Ascending aorta (tissue), 2 donors: ENCODE data around the gene ATL3. TPM values are rescaled to one million over a fixed set of nuclear protein-coding genes. Genes with fewer than 3 reads are reported as not detected.
A peak's percentile ranks its signal among the peaks of the same experiment; 100 is the strongest.

Experiments
- DNase-seq, 2 donors: peaks; one replicate each; pipeline ENCODE4 v3.0.0-alpha.2; 2019; ENCODE audit warnings: low spot score in 2 of 2
- H3K27ac ChIP-seq, 2 donors: fragments of 200-600 bp; sonication (generic); one replicate each; pipeline ENCODE4 v1.5.1; 2016 to 2017; ENCODE audit warnings: mild to moderate bottlenecking in 1 of 2
- H3K27me3 ChIP-seq: fragments of 200-600 bp; sonication (generic); one replicate; pipeline ENCODE4 v1.5.1; 2017
- H3K36me3 ChIP-seq, 2 donors: fragments of 200-600 bp; sonication (generic); one replicate each; pipeline ENCODE4 v1.5.1; 2016
- H3K4me1 ChIP-seq, 2 donors: fragments of 200-600 bp; sonication (generic); one replicate each; pipeline ENCODE4 v1.5.1; 2016 to 2017; ENCODE audit warnings: mild to moderate bottlenecking in 1 of 2
- H3K4me3 ChIP-seq, 2 donors: fragments of 200-600 bp; sonication (generic); one replicate each; pipeline ENCODE4 v1.5.1; 2016 to 2017; ENCODE audit warnings: mild to moderate bottlenecking in 1 of 2
- H3K9me3 ChIP-seq, 2 donors: fragments of 200-600 bp; sonication (generic); one replicate each; pipeline ENCODE4 v1.5.1; 2016
- CTCF ChIP-seq, 3 experiments: fragments of 200-600 bp in 2 of 3; fragments of 450-650 bp in 1 of 3; sonication (generic) in 2 of 3; IDR thresholded peaks; one replicate each; pipeline ENCODE4 v1.5.1; 2016 to 2019; ENCODE audit warnings: antibody characterized with exemption in 3 of 3, mild to moderate bottlenecking in 1 of 3, moderate library complexity in 1 of 3
- intact Hi-C: fragments of 100-400 bp; cut with DNase I; formaldehyde crosslinking; loops from one replicate; pipeline ENCODE4 v1.15.1; 2023
- total RNA-seq: library from RNA; depleted of rRNA; stranded (reverse); fragments of >200 nt; gene quantifications from one replicate; pipeline ENCODE4 v1.1.0, GENCODE V29; 2016

The ATL3 gene
- total RNA-seq, 1 donor from 2014 or later = 77.3 TPM

GRCh38 chr11:63599211-63600122 lies 71.7 kb downstream of the ATL3 start:
- no peaks in the 10 kb centered on the region for H3K27me3 ChIP-seq
- peaks cover 3 to 19% of the 10 kb centered on the region in 2 donors for H3K4me1 ChIP-seq
- no peak for TF ChIP-seq CTCF (IDR thresholded peaks at IDR 0.05)
- no peak for DNase-seq
- H3K9me3 ChIP-seq = no peaks in the 10 kb centered on the region
- no peak overlapping the region for H3K4me3 ChIP-seq
- H3K36me3 ChIP-seq = peaks cover 3 to 20% of the 10 kb centered on the region in 2 donors
- intact Hi-C loops = no loop called here
- H3K27ac ChIP-seq = no peak overlapping the region

- intact Hi-C loops = no loop called here
Observed at GRCh38 chr11:63598556-63598955, 72.6 kb downstream of the ATL3 start.

GRCh38 chr11:63595296-63595695 lies 75.9 kb downstream of the ATL3 start:
- Histone ChIP-seq H3K4me1 (no peaks in the 10 kb centered on the region), H3K27me3 (no peaks in the 10 kb centered on the region), H3K27ac (no peak overlapping the region), H3K36me3 (peaks cover 21 to 55% of the 10 kb centered on the region in 2 donors), H3K9me3 (no peaks in the 10 kb centered on the region), H3K4me3 (no peak overlapping the region)
- intact Hi-C loops = no loop called here
- TF ChIP-seq CTCF (IDR thresholded peaks at IDR 0.05) = no peak
- DNase-seq = no peak

More at GRCh38 chr11:63598556-63598955, 72.6 kb downstream of the ATL3 start:
- Histone ChIP-seq H3K36me3 (peaks cover 3 to 28% of the 10 kb centered on the region in 2 donors), H3K4me1 (peaks cover 3 to 15% of the 10 kb centered on the region in 2 donors), H3K27ac (no peak overlapping the region), H3K9me3 (no peaks in the 10 kb centered on the region), H3K4me3 (no peak overlapping the region), H3K27me3 (no peaks in the 10 kb centered on the region)
- no peak for TF ChIP-seq CTCF (IDR thresholded peaks at IDR 0.05)
- no peak for DNase-seq

GRCh38 chr11:63592975-63593395 lies 78.2 kb downstream of the ATL3 start:
- intact Hi-C loops = no loop called here
- no peak overlapping the region for H3K4me3 ChIP-seq
- DNase-seq = no peak
- peak; percentile 20 to 36 (median 27) for TF ChIP-seq CTCF (IDR thresholded peaks at IDR 0.05)
- no peak overlapping the region for H3K27ac ChIP-seq
- H3K4me1 ChIP-seq = no peaks in the 10 kb centered on the region
- H3K27me3 ChIP-seq = no peaks in the 10 kb centered on the region
- H3K36me3 ChIP-seq = peaks cover 31 to 74% of the 10 kb centered on the region in 2 donors
- H3K9me3 ChIP-seq = no peaks in the 10 kb centered on the region

GRCh38 chr11:63590024-63590788 lies 81.0 kb downstream of the ATL3 start:
- Histone ChIP-seq H3K27me3 (no peaks in the 10 kb centered on the region), H3K36me3 (peaks cover 36 to 83% of the 10 kb centered on the region in 2 donors), H3K27ac (no peak overlapping the region), H3K9me3 (no peaks in the 10 kb centered on the region), H3K4me1 (no peaks in the 10 kb centered on the region), H3K4me3 (no peak overlapping the region)
- no peak for DNase-seq
- no peak for TF ChIP-seq CTCF (IDR thresholded peaks at IDR 0.05)
- intact Hi-C loops = no loop called here
